ENCODE data around the gene TRIM37. TPM values are rescaled to one million over a fixed set of nuclear protein-coding genes. Genes with fewer than 3 reads are reported as not detected.

The TRIM37 gene
- total and polyA plus RNA-seq, 2 of the 8 experiments (the other 6 are each of a cell fraction or from before 2014, with no cell fraction given): 38.2 to 57.0 TPM

GRCh38 chr17:59149051-59149450 is 42.4 kb upstream of the TRIM37 start (continued):
- TF ChIP-seq CHD7 (IDR thresholded peaks at IDR 0.05; ENCODE audit: insufficient replicate concordance, low read length) (no peak), SRF (IDR thresholded peaks at IDR 0.05; ENCODE audit: low read depth, low read length) (no peak), ZNF274 (IDR thresholded peaks at IDR 0.05; ENCODE audit: borderline replicate concordance, extremely low read depth, low read length) (no peak)

Measured in H1 (cell line).